ENCODE measurements around the gene ETV6. TPM values are rescaled to one million over a fixed set of nuclear protein-coding genes. Genes with fewer than 3 reads are reported as not detected.

ETV6 gene
- total and polyA plus RNA-seq, 5 experiments from 2014 or later: 0.94 to 13.2 (median 2.2) TPM

GRCh38 chr12:11661491-11662089, 12.1 kb downstream of the ETV6 start:
- H3K36me3 Mint-ChIP-seq: peaks cover 0 to 10% (median 0%) of the 10 kb centered on the region in 3 donors
- H3K9me3 Mint-ChIP-seq: peaks cover 0 to 9% (median 0%) of the 10 kb centered on the region in 9 donors
- DNase-seq (no peak), ATAC-seq (no peak)
- peaks cover 40 to 70% (median 63%) of the 10 kb centered on the region in 4 donors for H3K4me1 Mint-ChIP-seq
- no peaks in the 10 kb centered on the region for H3K27me3 Mint-ChIP-seq
- POLR2A ChIA-PET: no interaction called here
- H3K27ac Mint-ChIP-seq: peak overlapping the region in 4 of 10 donors; percentile 22 to 35 (median 28)
- no peak overlapping the region for H3K4me3 Mint-ChIP-seq

DNA sequence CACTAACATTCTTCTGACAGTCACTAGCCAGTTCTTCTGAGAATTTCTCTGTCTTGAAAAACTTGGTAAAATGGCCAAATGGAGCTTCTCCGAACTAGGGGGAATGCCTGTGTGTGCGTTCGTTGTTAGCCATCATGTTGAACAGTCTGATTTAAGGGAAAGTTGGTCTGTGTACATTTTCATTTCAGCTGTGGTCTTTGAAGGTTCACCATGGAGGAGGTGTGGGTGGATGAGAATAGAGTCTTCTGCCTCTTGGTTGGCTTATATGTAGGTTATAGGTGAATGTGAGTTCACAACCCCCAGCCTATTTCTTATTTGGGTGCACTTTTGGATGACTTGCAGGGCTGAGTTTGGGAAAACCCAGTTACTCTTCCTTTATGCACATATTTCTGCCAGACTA, 12.9 kb downstream of the ETV6 start:
- Mint-ChIP-seq H3K4me1 (peaks cover 41 to 70% (median 61%) of the 10 kb centered on the region in 4 donors), H3K27ac (peak overlapping the region in 1 of 10 donors; percentile 45), H3K36me3 (peaks cover 0 to 10% (median 0%) of the 10 kb centered on the region in 3 donors), H3K27me3 (no peaks in the 10 kb centered on the region), H3K9me3 (peaks cover 0 to 9% (median 0%) of the 10 kb centered on the region in 9 donors), H3K4me3 (no peak overlapping the region)
- ATAC-seq (no peak), DNase-seq (no peak)
- POLR2A ChIA-PET: no interaction called here

- H3K36me3 Mint-ChIP-seq: peaks cover 0 to 10% (median 0%) of the 10 kb centered on the region in 3 donors
- peaks cover 36 to 69% (median 59%) of the 10 kb centered on the region in 4 donors for H3K4me1 Mint-ChIP-seq
- no peaks in the 10 kb centered on the region for H3K27me3 Mint-ChIP-seq
- peaks cover 0 to 9% (median 0%) of the 10 kb centered on the region in 9 donors for H3K9me3 Mint-ChIP-seq
- POLR2A ChIA-PET: no interaction called here
- no peak overlapping the region for H3K4me3 Mint-ChIP-seq
- ATAC-seq: no peak
- peak overlapping the region in 1 of 10 donors; percentile 1 for H3K27ac Mint-ChIP-seq
- DNase-seq: no peak
Observed at GRCh38 chr12:11663130-11663529, 13.7 kb downstream of the ETV6 start.

DNA sequence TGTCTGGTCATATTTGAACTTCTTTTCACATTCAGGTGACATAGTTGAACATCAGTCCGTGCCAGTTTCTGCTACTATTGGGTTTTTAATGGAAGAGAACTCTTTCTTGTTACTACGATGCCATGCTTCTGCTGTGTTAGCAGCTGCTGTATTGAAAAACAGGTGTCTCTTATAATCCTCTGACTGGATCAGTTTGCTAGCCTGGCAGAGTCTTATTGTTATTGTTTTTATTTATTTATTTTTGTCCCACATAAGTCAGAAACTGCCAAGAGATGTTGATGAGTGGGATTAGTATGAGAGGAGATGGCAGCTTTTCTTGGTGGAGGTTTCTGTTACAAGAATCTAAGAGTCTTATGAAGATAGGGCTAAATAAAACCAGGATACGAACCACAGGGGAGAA, 14.6 kb downstream of the ETV6 start:
- Mint-ChIP-seq H3K27ac (peak overlapping the region in 1 of 10 donors; percentile 1), H3K4me1 (peaks cover 34 to 69% (median 56%) of the 10 kb centered on the region in 4 donors), H3K36me3 (peaks cover 0 to 10% (median 0%) of the 10 kb centered on the region in 3 donors), H3K4me3 (no peak overlapping the region), H3K27me3 (no peaks in the 10 kb centered on the region), H3K9me3 (peaks cover 0 to 9% (median 0%) of the 10 kb centered on the region in 9 donors)
- POLR2A ChIA-PET: no interaction called here
- no peak for DNase-seq
- no peak for ATAC-seq

DNA sequence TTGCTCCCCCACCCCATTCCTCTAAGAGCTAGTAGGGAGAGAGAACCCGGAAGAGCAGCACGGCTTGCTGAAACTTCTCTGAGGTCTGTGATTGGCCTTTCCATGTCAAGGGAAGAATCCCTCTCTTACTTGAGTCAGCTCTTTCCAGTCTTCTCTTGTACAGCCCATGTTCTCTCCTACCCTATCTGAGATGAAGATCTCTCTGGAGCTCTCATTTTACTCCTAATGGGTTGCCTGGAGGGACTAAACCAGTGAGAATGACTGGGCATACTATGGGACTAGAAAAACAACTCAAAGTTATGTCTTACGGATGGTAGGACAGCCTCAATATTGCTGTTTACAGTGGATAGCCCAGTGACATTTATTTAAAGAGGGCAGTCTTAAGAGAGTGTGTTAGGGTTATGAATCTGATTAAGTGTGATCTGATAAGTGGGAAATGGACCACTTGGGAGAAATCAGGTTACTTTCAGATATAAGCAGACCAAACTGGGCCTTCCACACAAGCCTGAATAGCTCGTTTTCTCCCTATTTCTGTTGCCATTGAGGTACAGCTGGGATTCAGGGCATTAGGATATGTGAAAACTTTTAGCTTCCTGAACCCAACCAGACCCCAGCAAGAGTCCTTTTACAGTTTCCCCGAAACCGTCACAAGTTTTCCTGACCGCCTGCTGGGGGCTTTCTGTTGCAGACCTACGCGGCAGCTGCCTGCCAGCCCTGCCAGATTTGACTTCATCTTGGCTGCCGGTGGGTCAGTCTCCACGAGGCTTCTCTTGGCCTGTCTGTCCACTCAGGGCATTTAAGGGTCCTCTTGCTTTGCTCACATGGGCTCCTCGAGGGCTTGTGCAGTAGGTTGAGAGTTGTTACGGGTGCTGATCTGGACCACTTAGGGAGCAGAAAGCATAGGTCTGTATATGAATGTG, 16.9 kb downstream of the ETV6 start:
- H3K4me1 Mint-ChIP-seq: peaks cover 31 to 68% (median 46%) of the 10 kb centered on the region in 4 donors
- no peak overlapping the region for H3K4me3 Mint-ChIP-seq
- POLR2A ChIA-PET: interaction anchor here (1.2 kb wide), 1 partner anchor 16 kb away, joined by 3 read pairs; no protein-coding TSS in a partner anchor
- no peak for DNase-seq
- peaks cover 0 to 8% (median 0%) of the 10 kb centered on the region in 3 donors for H3K36me3 Mint-ChIP-seq
- peaks cover 0 to 9% (median 0%) of the 10 kb centered on the region in 9 donors for H3K9me3 Mint-ChIP-seq
- H3K27ac Mint-ChIP-seq: peak overlapping the region in 1 of 10 donors; percentile 3
- no peaks in the 10 kb centered on the region for H3K27me3 Mint-ChIP-seq
- ATAC-seq: no peak

DNA sequence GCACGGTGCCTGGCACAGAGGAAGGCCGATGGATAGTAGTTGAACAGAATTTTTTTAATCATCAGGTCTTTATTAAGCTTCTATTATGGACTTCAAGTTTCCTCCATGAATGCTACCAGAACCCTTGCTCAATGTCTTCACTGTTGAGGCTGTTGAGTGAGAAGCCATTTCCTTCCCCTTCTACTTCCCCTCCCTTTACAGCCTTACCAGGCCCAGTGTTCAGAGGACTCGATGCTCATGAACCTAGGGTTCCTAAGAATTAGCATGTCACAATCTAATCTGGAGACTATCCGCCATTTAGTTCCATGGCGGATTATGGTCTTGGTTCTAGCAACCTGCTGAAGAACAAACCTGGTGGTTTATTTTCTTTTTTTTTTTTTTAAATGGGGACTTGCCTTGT, 17.7 kb downstream of the ETV6 start:
- POLR2A ChIA-PET: interaction anchor here (1.2 kb wide), 1 partner anchor 17 kb away, joined by 3 read pairs; no protein-coding TSS in a partner anchor
- H3K9me3 Mint-ChIP-seq: peaks cover 0 to 9% (median 0%) of the 10 kb centered on the region in 9 donors
- ATAC-seq (no peak), DNase-seq (no peak)
- peak overlapping the region in 1 of 10 donors; percentile 3 for H3K27ac Mint-ChIP-seq
- H3K27me3 Mint-ChIP-seq: no peaks in the 10 kb centered on the region
- no peak overlapping the region for H3K4me3 Mint-ChIP-seq
- peaks cover 24 to 66% (median 41%) of the 10 kb centered on the region in 4 donors for H3K4me1 Mint-ChIP-seq
- H3K36me3 Mint-ChIP-seq: peaks cover 0 to 3% (median 0%) of the 10 kb centered on the region in 3 donors

- peaks cover 0 to 9% (median 0%) of the 10 kb centered on the region in 9 donors for H3K9me3 Mint-ChIP-seq
- peaks cover 23 to 73% (median 43%) of the 10 kb centered on the region in 4 donors for H3K4me1 Mint-ChIP-seq
- H3K27ac Mint-ChIP-seq: no peak overlapping the region
- H3K36me3 Mint-ChIP-seq: no peaks in the 10 kb centered on the region
- H3K4me3 Mint-ChIP-seq: no peak overlapping the region
- DNase-seq: no peak
- POLR2A ChIA-PET: no interaction called here
- no peaks in the 10 kb centered on the region for H3K27me3 Mint-ChIP-seq
- ATAC-seq: no peak
Observed at GRCh38 chr12:11668611-11669010, 19.1 kb downstream of the ETV6 start.

DNA sequence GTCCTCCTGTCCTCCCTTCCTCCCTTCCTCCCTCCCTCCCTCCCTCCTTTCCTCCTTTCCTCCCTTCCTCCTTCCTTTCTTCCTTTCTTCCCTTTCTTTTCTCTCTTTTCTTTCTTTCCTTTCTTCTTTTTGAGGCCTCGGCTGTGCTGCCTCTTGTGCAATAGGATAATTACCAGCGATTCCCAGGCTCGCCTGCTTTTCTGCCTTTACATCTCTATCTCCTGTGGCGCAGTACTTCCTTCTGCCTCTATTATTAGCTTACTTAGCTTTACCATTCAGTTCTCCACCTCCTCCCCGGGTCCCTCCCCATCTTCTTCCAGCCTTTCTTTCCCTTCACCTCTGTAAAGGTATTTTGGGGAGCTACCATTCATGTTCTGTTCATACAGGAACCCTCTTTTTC, 19.9 kb downstream of the ETV6 start:
- POLR2A ChIA-PET: interaction anchor here (0.6 kb wide), 1 partner anchor 1139 kb away, joined by 3 read pairs; no protein-coding TSS in a partner anchor
- H3K36me3 Mint-ChIP-seq: no peaks in the 10 kb centered on the region
- no peak overlapping the region for H3K4me3 Mint-ChIP-seq
- no peak for DNase-seq
- H3K4me1 Mint-ChIP-seq: peaks cover 22 to 78% (median 47%) of the 10 kb centered on the region in 4 donors
- peaks cover 0 to 7% (median 0%) of the 10 kb centered on the region in 9 donors for H3K9me3 Mint-ChIP-seq
- peak overlapping the region in 1 of 10 donors; percentile 8 for H3K27ac Mint-ChIP-seq
- no peaks in the 10 kb centered on the region for H3K27me3 Mint-ChIP-seq
- ATAC-seq: no peak

DNA sequence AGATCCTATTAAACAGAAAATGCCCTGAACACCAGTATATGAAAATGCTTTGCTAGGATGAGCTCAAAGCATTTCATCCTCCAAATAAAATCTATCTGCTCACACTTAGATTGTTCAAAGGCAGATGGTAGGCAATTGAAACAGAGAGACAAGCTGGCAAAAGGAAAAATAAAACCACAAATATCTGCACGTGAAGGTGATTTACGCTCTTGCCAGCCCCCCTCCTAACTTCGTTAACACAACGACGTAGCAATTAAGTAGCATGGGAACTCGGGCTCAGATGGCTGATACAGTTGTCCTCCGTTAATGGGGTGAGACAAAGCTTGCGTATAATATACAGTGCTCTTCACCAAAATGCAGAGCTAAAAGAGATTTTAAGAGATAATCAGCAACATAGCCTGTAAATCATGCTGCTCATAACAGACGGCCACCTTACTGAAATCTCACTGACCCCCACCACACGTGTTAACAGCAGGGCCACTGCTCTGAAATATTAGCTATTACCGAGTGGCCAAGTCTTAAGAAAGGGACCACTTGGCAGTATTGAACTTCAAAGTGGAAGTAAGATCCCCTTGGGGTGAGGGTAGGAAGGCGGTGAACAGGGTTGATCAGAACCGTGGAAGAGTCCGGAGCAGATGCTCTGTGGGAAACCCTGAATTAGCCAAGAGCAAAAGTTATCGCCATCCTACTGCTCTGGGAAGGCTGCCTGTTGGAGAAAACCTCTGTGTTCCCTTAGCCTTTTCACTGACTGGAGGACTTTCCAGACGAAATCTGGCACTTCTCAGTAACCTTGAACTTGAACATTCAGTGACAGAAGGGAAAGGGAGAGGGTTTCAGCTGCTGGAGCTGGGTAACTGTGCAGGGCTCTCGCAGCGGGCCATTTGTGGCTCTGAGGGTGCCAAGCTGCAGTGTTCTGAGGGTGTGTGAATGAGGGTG, 23.1 kb downstream of the ETV6 start:
- H3K27me3 Mint-ChIP-seq: no peaks in the 10 kb centered on the region
- H3K4me1 Mint-ChIP-seq: peaks cover 25 to 78% (median 52%) of the 10 kb centered on the region in 4 donors
- POLR2A ChIA-PET: interaction anchor here (0.6 kb wide), 1 partner anchor 1470 kb away, joined by 5 read pairs; no protein-coding TSS in a partner anchor
- peak overlapping the region in 4 of 10 donors; percentile 20 to 76 (median 30) for H3K27ac Mint-ChIP-seq
- H3K4me3 Mint-ChIP-seq: no peak overlapping the region
- no peaks in the 10 kb centered on the region for H3K9me3 Mint-ChIP-seq
- H3K36me3 Mint-ChIP-seq: peaks cover 0 to under 1% (median 0%) of the 10 kb centered on the region in 3 donors
- DNase-seq (no peak), ATAC-seq (no peak)

GRCh38 chr12:11673666-11674461, 24.4 kb downstream of the ETV6 start:
- ATAC-seq (no peak), DNase-seq (no peak)
- no peaks in the 10 kb centered on the region for H3K9me3 Mint-ChIP-seq
- POLR2A ChIA-PET: no interaction called here
- H3K36me3 Mint-ChIP-seq: peaks cover 0 to 7% (median 0%) of the 10 kb centered on the region in 3 donors
- H3K27me3 Mint-ChIP-seq: no peaks in the 10 kb centered on the region
- peaks cover 24 to 70% (median 46%) of the 10 kb centered on the region in 4 donors for H3K4me1 Mint-ChIP-seq
- peak overlapping the region in 1 of 10 donors; percentile 42 for H3K27ac Mint-ChIP-seq
- no peak overlapping the region for H3K4me3 Mint-ChIP-seq

- H3K4me1 Mint-ChIP-seq: peaks cover 20 to 68% (median 49%) of the 10 kb centered on the region in 4 donors
- H3K9me3 Mint-ChIP-seq: no peaks in the 10 kb centered on the region
- H3K27ac Mint-ChIP-seq: peak overlapping the region in 4 of 10 donors; percentile 26 to 37 (median 32)
- H3K27me3 Mint-ChIP-seq: no peaks in the 10 kb centered on the region
- no peak for ATAC-seq
- DNase-seq: no peak
- POLR2A ChIA-PET: no interaction called here
- peaks cover 0 to 9% (median 0%) of the 10 kb centered on the region in 3 donors for H3K36me3 Mint-ChIP-seq
- H3K4me3 Mint-ChIP-seq: no peak overlapping the region
Observed at GRCh38 chr12:11674894-11675390, 25.5 kb downstream of the ETV6 start.
